ENCODE data around the gene MARCO. TPM values are rescaled to one million over a fixed set of nuclear protein-coding genes. Genes with fewer than 3 reads are reported as not detected.
A peak's percentile ranks its signal among the peaks of the same experiment; 100 is the strongest.

The MARCO gene
- total RNA-seq, 1 experiment from 2014 or later, result not detected

DNA sequence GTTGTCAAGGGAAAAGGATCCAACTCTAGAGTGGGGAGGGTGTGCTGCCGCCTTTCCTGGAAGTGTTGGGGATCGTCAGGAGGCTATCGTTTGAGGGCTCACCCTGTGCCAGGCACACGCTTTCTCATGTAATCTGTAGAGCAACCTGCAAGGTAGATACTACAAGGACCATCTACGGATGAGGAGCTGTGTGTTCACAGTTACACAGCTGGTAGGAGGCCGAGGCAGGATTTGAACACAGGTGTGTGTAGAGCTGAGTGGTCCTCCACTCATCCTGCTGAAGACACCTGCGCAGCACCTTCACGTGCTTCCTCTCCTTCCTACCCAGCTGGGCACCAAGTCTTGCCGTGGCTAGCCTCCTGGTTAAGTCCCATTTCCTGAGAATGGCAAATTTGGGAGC is 68.3 kb downstream of the MARCO start:
- H3K9me3 ChIP-seq (replicated peaks), result no peaks in the 10 kb centered on the region
- H3K4me1 ChIP-seq (replicated peaks), result peaks cover 4% of the 10 kb centered on the region; the same call in 1 of the 2 replicates
- no peak for DNase-seq (ENCODE audit: low read depth in 1 of 2, low spot score in 2 of 2)
- H3K36me3 ChIP-seq, result no peaks in the 10 kb centered on the region
- H3K27ac ChIP-seq, result no peak overlapping the region
- H3K27me3 ChIP-seq (replicated peaks), result peaks cover 19% of the 10 kb centered on the region
- H3K4me3 ChIP-seq, result no peak overlapping the region

DNA sequence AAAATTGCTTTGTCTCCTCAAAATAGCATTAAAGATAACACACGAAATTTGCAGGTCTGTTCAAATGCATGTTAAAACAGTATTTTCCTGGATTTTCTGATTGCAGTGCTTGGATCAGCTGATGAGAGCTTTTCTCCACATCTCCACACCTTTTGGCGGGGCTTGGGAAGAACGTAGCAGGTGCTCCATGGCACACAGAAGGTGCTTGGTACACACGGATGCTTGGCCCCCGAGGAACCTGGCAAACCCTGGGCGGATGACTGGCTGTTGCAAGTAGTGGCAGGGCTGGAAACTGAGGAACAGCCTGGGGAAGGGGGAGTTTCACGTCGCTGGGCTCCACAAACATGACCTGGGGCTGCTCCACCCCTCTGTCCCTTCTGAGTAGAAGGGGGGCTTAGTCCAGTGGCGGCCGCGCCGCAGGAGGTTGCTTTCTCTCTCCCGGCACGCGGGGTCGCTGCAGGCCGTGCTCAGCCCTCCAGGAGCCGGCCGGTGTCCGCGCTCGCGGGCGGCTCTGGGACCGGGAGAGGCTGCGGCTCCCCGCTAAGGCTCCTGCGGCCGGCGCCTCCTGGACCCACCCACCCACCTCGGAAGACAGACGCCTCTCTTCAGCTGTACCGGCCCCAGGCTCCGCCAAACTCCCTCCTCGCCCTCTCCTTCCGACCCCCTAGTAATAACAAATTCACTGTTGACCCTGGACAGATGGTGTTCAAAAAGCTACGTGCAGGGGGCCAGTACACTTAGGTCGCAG is 69.3 kb downstream of the MARCO start:
- Histone ChIP-seq H3K9me3 (replicated peaks) (no peaks in the 10 kb centered on the region), H3K27me3 (replicated peaks) (peaks cover 27% of the 10 kb centered on the region), H3K4me3 (no peak overlapping the region), H3K4me1 (replicated peaks) (peaks cover 4% of the 10 kb centered on the region; the same call in 1 of the 2 replicates), H3K27ac (no peak overlapping the region), H3K36me3 (no peaks in the 10 kb centered on the region)
- peak in 1 of 2 experiments; percentile 38 for DNase-seq (ENCODE audit: low read depth in 1 of 2, low spot score in 2 of 2)

DNA sequence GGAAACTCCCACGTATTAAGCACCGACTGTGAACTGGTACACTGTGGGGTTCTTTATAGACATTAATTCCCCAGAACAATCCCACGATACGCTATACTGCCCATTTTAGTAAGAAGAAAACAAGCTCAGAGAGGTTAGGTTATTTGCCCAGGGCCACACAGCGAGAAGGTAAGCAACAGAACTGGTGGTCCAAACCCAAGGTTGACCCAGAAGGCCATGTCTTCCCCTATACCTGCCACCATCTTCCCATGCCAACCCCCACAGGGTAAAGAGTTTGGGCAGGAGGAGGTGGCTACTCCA is 69.9 kb downstream of the MARCO start:
- peaks cover 4% of the 10 kb centered on the region; the same call in 1 of the 2 replicates for H3K4me1 ChIP-seq (replicated peaks)
- no peak overlapping the region for H3K27ac ChIP-seq
- DNase-seq (ENCODE audit: low read depth in 1 of 2, low spot score in 2 of 2), result no peak
- no peaks in the 10 kb centered on the region for H3K36me3 ChIP-seq
- H3K27me3 ChIP-seq (replicated peaks), result peaks cover 30% of the 10 kb centered on the region
- H3K9me3 ChIP-seq (replicated peaks), result no peaks in the 10 kb centered on the region
- no peak overlapping the region for H3K4me3 ChIP-seq

DNA sequence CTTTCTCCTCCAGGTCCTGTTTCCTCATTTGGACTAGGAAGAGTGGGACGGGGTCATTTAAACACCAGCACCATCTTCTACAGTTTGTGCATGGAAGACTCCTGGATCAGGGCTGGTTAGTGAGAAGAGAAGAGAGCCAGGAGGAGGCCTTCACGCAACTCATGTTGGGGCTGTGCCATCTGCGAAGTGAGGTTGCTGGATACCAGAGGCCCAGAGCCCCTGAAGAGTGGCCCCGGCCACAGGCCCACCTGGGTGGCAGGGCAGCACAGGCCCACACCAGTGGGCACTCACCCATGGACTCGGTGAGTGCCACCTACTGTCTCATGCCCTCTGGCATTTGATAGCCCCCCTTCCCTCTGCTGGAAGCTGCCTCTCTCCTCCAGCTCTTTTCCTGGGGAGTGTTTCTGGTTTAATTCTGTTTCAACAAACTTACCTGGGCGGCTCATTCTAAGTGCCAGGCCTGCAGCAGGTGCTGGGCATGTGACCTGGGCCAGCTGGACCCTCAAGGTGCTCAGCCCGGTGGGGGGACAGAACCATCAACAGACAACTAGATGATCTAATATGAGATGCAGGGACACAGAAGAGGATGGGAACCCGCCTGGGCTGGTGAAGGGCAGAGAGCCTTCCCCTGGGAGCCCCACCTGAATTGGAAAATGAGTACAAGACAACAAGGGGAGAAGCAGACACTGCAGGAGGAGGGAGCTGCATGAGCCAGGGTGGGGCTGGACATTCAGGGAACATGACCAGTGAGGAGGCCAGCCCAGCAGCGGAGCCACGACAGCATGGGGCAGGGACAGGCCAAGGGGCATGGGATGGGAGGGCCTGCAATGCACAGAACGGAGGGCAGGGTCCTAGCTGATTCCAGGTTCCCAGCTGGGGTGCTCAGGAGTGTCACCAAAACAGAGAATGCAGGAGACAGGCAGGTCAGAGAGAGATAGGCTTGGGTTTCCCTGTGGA is 70.6 kb downstream of the MARCO start:
- no peaks in the 10 kb centered on the region for H3K36me3 ChIP-seq
- DNase-seq (ENCODE audit: low read depth in 1 of 2, low spot score in 2 of 2), result no peak
- H3K9me3 ChIP-seq (replicated peaks), result no peaks in the 10 kb centered on the region
- H3K4me3 ChIP-seq, result no peak overlapping the region
- peaks cover 30% of the 10 kb centered on the region for H3K27me3 ChIP-seq (replicated peaks)
- H3K27ac ChIP-seq, result no peak overlapping the region
- H3K4me1 ChIP-seq (replicated peaks), result peaks cover 4% of the 10 kb centered on the region; the same call in 1 of the 2 replicates

DNA sequence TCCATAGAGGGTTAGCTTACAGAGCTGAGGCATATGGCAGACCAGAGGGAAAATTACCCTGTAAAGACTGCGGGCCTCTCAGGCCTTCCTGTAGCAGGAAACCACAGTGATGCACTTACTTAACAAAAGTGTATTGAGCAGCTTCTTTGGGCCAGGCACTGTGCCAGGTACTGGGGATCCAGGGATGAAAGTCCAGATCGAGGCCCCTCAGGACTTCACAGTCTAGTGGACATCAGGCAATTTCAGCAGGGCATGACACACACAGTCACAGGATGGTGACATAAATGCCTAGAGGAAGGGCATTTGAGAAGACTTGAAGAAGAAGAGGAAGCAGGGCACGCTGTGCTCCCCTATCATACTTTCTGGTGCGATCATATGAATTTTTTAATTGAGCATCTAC is 71.7 kb downstream of the MARCO start:
- Histone ChIP-seq H3K27me3 (replicated peaks) (peaks cover 30% of the 10 kb centered on the region), H3K4me3 (no peak overlapping the region), H3K9me3 (replicated peaks) (no peaks in the 10 kb centered on the region), H3K27ac (no peak overlapping the region), H3K4me1 (replicated peaks) (peaks cover 4% of the 10 kb centered on the region; the same call in 1 of the 2 replicates), H3K36me3 (no peaks in the 10 kb centered on the region)
- no peak for DNase-seq (ENCODE audit: low read depth in 1 of 2, low spot score in 2 of 2)

DNA sequence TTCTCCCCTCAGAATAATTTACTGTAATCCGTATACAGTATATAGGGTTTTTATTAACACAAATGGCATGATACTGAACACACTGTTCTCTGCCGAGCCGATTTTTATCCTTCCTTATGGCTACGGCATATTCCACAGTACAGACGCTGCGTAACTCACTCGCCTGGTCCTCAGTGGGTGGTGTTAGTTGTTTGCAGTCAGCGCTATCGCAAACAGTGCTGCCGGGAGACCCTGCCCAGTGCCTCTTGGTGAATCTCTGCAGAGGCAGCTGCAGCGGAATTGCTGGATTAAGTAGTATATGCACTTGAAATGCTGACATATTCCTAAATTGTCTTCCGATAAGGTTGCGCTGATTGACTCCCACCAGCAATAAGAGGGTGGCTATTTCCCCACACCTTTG is 73.9 kb downstream of the MARCO start:
- Histone ChIP-seq H3K27ac (no peak overlapping the region), H3K27me3 (replicated peaks) (peaks cover 25% of the 10 kb centered on the region), H3K36me3 (no peaks in the 10 kb centered on the region), H3K4me3 (no peak overlapping the region), H3K9me3 (replicated peaks) (no peaks in the 10 kb centered on the region), H3K4me1 (replicated peaks) (peaks cover 4% of the 10 kb centered on the region; the same call in 1 of the 2 replicates)
- DNase-seq (ENCODE audit: low read depth in 1 of 2, low spot score in 2 of 2), result no peak

DNA sequence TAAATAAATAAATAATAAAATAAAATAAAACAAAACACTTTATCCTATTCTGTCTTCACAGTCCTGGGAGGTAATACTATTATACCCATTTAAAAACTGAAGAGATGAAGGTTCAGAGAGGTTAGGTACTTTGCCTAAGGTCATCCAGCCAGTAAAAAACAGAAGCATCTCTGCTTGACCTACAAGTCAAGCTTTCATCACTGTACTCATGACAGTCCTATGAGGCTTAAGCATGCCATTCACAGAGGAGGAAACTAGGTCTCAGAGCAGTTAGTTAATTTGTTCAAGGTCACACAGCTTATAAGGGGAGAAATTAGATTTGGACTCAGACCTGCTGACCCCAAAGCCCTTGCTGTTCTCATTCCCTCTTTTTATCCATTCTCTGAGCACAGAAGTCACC is 77.5 kb downstream of the MARCO start:
- H3K36me3 ChIP-seq, result no peaks in the 10 kb centered on the region
- H3K27me3 ChIP-seq (replicated peaks), result peaks cover 10% of the 10 kb centered on the region; the same call in 1 of the 2 replicates
- no peaks in the 10 kb centered on the region for H3K4me1 ChIP-seq (replicated peaks)
- H3K9me3 ChIP-seq (replicated peaks), result no peaks in the 10 kb centered on the region
- no peak for DNase-seq (ENCODE audit: low read depth in 1 of 2, low spot score in 2 of 2)
- H3K4me3 ChIP-seq, result no peak overlapping the region
- H3K27ac ChIP-seq, result no peak overlapping the region

DNA sequence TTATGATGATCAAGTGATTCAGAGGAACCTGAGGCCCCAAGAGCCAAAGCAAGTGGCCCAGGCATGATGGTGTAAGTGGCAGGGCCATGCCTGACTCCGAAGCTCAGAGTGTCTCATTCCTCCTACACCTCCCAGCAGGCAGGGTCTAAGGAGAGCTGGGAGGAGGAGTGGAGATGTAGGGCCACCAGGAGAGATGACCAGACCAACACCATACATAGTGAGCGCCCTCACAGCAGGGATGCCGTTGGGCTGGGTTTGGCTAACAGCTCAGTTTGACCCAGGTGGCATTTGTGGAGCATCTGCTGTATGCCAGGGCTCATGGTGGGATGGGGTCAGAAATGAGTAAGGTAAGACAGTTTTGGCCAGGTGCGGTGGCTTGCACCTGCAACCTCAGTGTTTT is 80.7 kb downstream of the MARCO start:
- no peak overlapping the region for H3K4me3 ChIP-seq
- H3K36me3 ChIP-seq, result no peaks in the 10 kb centered on the region
- H3K27me3 ChIP-seq (replicated peaks), result no peaks in the 10 kb centered on the region
- no peak overlapping the region for H3K27ac ChIP-seq
- DNase-seq (ENCODE audit: low read depth in 1 of 2, low spot score in 2 of 2), result no peak
- H3K9me3 ChIP-seq (replicated peaks), result no peaks in the 10 kb centered on the region
- no peaks in the 10 kb centered on the region for H3K4me1 ChIP-seq (replicated peaks)

DNA sequence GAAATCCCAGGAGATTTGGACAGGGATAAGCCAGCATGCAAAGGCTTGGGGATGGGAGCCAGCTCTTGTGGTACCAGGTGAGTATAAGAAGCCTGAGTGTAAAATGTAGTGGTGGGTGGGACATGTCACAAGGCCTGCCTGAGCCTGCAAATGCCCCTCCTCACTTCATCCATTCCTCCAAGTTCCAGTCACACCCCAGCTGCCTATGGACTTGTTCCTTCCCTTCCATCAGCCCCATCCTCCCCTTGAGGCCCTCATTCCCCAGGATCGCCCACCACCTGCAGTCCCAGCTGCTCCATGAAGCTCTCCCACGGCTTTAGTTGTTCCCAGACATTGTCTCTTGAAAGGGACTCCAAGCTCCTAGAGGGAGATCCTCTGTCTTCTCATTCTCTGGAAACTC is 81.5 kb downstream of the MARCO start:
- DNase-seq (ENCODE audit: low read depth in 1 of 2, low spot score in 2 of 2), result no peak
- H3K9me3 ChIP-seq (replicated peaks), result no peaks in the 10 kb centered on the region
- H3K27me3 ChIP-seq (replicated peaks), result no peaks in the 10 kb centered on the region
- H3K4me1 ChIP-seq (replicated peaks), result no peaks in the 10 kb centered on the region
- H3K4me3 ChIP-seq, result no peak overlapping the region
- H3K36me3 ChIP-seq, result no peaks in the 10 kb centered on the region
- no peak overlapping the region for H3K27ac ChIP-seq

DNA sequence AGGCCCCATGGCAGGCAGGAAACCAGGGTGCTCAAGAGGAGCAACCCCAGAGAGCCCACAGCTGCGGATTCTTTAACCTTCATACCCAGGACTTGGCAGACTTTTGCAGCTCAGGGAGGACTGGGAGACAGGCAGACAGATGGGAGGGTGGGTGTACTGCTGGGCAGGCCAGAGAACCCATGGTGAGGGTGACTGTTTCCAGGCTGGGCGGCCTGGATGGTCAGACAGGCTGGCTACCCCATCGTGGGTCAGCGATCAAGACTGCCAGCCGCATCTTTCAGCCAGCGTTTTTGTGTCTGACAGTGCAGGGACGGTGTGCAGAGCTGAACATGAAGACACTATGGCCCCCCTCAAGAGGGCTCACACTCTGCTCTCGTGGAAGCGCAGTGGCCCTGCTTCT is 82.2 kb downstream of the MARCO start:
- no peaks in the 10 kb centered on the region for H3K4me1 ChIP-seq (replicated peaks)
- H3K36me3 ChIP-seq, result no peaks in the 10 kb centered on the region
- DNase-seq (ENCODE audit: low read depth in 1 of 2, low spot score in 2 of 2), result no peak
- no peak overlapping the region for H3K4me3 ChIP-seq
- no peaks in the 10 kb centered on the region for H3K9me3 ChIP-seq (replicated peaks)
- H3K27ac ChIP-seq, result no peak overlapping the region
- H3K27me3 ChIP-seq (replicated peaks), result no peaks in the 10 kb centered on the region

DNA sequence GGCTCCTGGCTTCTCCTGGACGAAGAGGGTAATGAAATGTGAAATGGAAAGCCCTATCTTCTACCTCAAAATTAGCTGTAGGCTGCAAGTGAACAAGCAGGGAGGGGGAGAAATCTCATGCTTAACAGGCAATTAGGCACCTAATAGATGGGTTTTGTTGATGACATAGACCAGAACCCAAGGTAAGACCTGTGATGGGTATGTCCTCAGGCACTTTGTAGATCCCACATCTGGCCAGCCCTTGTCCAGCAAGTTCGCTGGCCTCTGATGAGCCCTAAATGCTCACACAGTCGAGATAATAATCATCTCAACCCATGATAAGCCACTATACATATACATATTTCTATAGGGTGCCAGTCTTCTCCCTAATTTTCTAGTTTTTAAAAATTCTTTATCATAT is 82.6 kb downstream of the MARCO start:
- Histone ChIP-seq H3K9me3 (replicated peaks) (no peaks in the 10 kb centered on the region), H3K27me3 (replicated peaks) (no peaks in the 10 kb centered on the region), H3K4me1 (replicated peaks) (no peaks in the 10 kb centered on the region), H3K4me3 (no peak overlapping the region), H3K36me3 (no peaks in the 10 kb centered on the region), H3K27ac (no peak overlapping the region)
- no peak for DNase-seq (ENCODE audit: low read depth in 1 of 2, low spot score in 2 of 2)

DNA sequence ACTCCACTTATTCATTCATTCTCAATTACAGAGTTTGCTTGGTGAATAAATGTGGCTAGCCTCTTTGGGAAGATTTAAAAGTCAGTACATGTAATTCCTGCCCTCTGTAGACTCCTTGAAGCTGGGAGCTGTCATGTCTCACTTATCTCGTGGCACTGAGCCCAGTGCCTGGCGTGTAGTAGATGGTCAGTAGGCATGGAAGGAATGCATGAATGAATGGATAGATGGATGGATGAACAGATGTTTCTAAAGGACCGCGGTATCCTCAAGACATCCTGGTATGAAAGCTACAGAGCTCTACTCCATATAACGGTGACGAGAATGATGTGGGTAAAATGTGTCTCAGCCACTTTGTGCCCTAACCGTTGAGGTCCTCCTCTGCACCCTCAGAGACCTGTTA is 83.0 kb downstream of the MARCO start:
- DNase-seq (ENCODE audit: low read depth in 1 of 2, low spot score in 2 of 2), result no peak
- Histone ChIP-seq H3K27ac (no peak overlapping the region), H3K9me3 (replicated peaks) (no peaks in the 10 kb centered on the region)

DNA sequence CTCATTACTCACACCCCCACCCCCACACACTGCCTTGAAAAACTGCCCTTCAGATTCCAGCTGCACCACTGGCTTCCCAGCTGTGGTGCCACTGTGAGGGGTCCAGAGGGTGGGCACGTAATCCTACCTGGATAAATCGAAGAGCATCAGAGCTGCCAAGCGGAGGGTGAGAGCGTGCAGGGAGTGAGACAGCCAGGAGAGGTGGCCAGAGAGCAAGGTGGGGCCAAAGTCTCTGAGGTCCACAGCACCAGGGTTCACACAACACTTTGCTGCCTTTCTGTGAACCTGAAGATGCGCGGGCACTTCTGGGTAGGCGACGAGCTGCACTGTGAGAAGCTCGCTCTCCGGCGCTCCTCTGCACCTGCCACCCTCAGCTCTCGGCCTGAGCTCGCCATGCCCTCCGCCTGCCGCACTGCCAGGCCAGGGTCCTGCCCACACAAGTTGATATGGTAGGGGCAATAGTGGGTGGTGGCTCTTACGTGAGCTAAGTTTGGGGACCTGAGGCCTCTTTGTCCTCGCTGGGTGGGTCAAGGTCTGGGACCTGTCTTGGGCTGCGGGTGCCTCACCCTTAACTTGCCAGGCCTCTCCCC is 83.9 kb downstream of the MARCO start:
- no peaks in the 10 kb centered on the region for H3K27me3 ChIP-seq (replicated peaks)
- no peaks in the 10 kb centered on the region for H3K9me3 ChIP-seq (replicated peaks)

More for the DNA sequence above, 83.0 kb downstream of the MARCO start:
- Histone ChIP-seq H3K36me3 (no peaks in the 10 kb centered on the region), H3K27me3 (replicated peaks) (no peaks in the 10 kb centered on the region), H3K4me3 (no peak overlapping the region), H3K4me1 (replicated peaks) (no peaks in the 10 kb centered on the region)

DNA sequence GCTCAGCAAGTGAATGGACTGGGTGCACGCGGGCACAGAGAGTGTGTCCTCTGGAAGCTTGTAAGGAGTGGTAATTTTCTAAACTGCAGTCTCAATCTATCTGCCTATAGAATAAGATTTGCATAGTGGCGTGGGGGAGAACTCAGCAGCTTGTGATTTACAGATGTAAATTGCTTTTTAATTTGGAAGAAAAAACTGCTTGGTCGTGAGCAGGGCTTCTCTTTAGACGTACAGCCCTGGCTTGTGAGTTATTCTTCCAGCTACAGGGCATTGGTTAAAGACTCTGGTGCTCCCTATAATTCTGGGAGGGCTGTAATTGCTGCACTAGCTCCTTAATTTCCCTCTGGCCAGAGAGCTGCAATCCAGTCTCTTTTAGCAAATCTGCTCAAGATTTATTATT is 84.9 kb downstream of the MARCO start:
- no peak for DNase-seq (ENCODE audit: low read depth in 1 of 2, low spot score in 2 of 2)
- Histone ChIP-seq H3K4me1 (replicated peaks) (no peaks in the 10 kb centered on the region), H3K9me3 (replicated peaks) (no peaks in the 10 kb centered on the region), H3K27ac (no peak overlapping the region), H3K27me3 (replicated peaks) (no peaks in the 10 kb centered on the region), H3K4me3 (no peak overlapping the region), H3K36me3 (no peaks in the 10 kb centered on the region)

More for the DNA sequence above, 83.9 kb downstream of the MARCO start:
- Histone ChIP-seq H3K36me3 (no peaks in the 10 kb centered on the region), H3K27ac (no peak overlapping the region), H3K4me3 (no peak overlapping the region), H3K4me1 (replicated peaks) (no peaks in the 10 kb centered on the region)
- DNase-seq (ENCODE audit: low read depth in 1 of 2, low spot score in 2 of 2), result no peak

Data from SJSA1 (cell line).